HG03045 (cell line): Measurements from ENCODE around the gene RAI14.
A peak's percentile ranks its signal among the peaks of the same experiment; 100 is the strongest.

Experiments used
- ATAC-seq: cut with Tn5 transposase; IDR thresholded peaks from one replicate; pipeline ENCODE4 v1.9.1; 2021; ENCODE audit warnings: mild to moderate bottlenecking, moderate library complexity; ENCODE audit not compliant: unreplicated experiment

The RAI14 gene

GRCh38 chr5:34844106-34844505 lies 188.0 kb downstream of the RAI14 start:
- ATAC-seq, result no peak

- ATAC-seq, result no peak
Observed at GRCh38 chr5:34844999-34845398, 188.9 kb downstream of the RAI14 start.

GRCh38 chr5:34847056-34847455 lies 190.9 kb downstream of the RAI14 start:
- ATAC-seq, result no peak

GRCh38 chr5:34847552-34847951 lies 191.4 kb downstream of the RAI14 start:
- no peak for ATAC-seq

- ATAC-seq, result no peak
Observed at GRCh38 chr5:34848230-34848629, 192.1 kb downstream of the RAI14 start.

- ATAC-seq, result no peak
Observed at GRCh38 chr5:34849253-34849652, 193.1 kb downstream of the RAI14 start.

GRCh38 chr5:34854459-34855174 lies 198.5 kb downstream of the RAI14 start:
- ATAC-seq, result peak; percentile 87

- no peak for ATAC-seq
Observed at GRCh38 chr5:34857161-34857560, 201.0 kb downstream of the RAI14 start.

- no peak for ATAC-seq
Observed at GRCh38 chr5:34857894-34858293, 201.8 kb downstream of the RAI14 start.

GRCh38 chr5:34858790-34859189 lies 202.7 kb downstream of the RAI14 start:
- no peak for ATAC-seq

GRCh38 chr5:34859253-34859652 lies 203.1 kb downstream of the RAI14 start:
- ATAC-seq, result no peak

- no peak for ATAC-seq
Observed at GRCh38 chr5:34863946-34864345, 207.8 kb downstream of the RAI14 start.

- no peak for ATAC-seq
Observed at GRCh38 chr5:34865091-34865490, 209.0 kb downstream of the RAI14 start.

GRCh38 chr5:34866989-34867471 lies 210.9 kb downstream of the RAI14 start:
- no peak for ATAC-seq

- ATAC-seq, result no peak
Observed at GRCh38 chr5:34867660-34868059, 211.5 kb downstream of the RAI14 start.

GRCh38 chr5:34868791-34869190 lies 212.7 kb downstream of the RAI14 start:
- no peak for ATAC-seq

- ATAC-seq, result no peak
Observed at GRCh38 chr5:34869256-34869655, 213.1 kb downstream of the RAI14 start.

- no peak for ATAC-seq
Observed at GRCh38 chr5:34870382-34870781, 214.3 kb downstream of the RAI14 start.

- no peak for ATAC-seq
Observed at GRCh38 chr5:34876275-34876674, 220.1 kb downstream of the RAI14 start.

GRCh38 chr5:34881246-34881645 lies 225.1 kb downstream of the RAI14 start:
- ATAC-seq, result no peak
